CD4-positive, alpha-beta T cell treated with Interferon alpha-2 for 1 hour (primary cell): ENCODE measurements around the gene TRIM38.
"Not testable (repeated sequence)": the region's sequence is repeated elsewhere in the genome, so short reads cannot be mapped to it uniquely, and the experiment has no call there.

Source experiments
- DNase-seq, 2 donors: peaks; one replicate each; pipeline ENCODE4 v3.0.0-alpha.2; 2020 to 2022

TRIM38 gene

GRCh38 chr6:25942561-25943147 is 19.9 kb upstream of the TRIM38 start:
- peak in 1 of 2 donors; percentile 58 for DNase-seq

GRCh38 chr6:25943887-25944286 is 18.7 kb upstream of the TRIM38 start:
- no peak for DNase-seq

- DNase-seq, result no peak
Measured at GRCh38 chr6:25944688-25945574, 17.7 kb upstream of the TRIM38 start.

- DNase-seq, result not testable (repeated sequence)
Measured at GRCh38 chr6:25945738-25946137, 16.9 kb upstream of the TRIM38 start.

- no peak for DNase-seq
Measured at GRCh38 chr6:25946631-25947030, 16.0 kb upstream of the TRIM38 start.

- DNase-seq, result not testable (repeated sequence)
Measured at GRCh38 chr6:25947492-25947891, 15.1 kb upstream of the TRIM38 start.

- DNase-seq, result no peak
Measured at GRCh38 chr6:25949695-25950094, 12.9 kb upstream of the TRIM38 start.

- no peak for DNase-seq
Measured at GRCh38 chr6:25950297-25950696, 12.3 kb upstream of the TRIM38 start.

GRCh38 chr6:25951296-25952032 is 11.1 kb upstream of the TRIM38 start:
- DNase-seq, result no peak

GRCh38 chr6:25952535-25952934 is 10.1 kb upstream of the TRIM38 start:
- DNase-seq, result no peak

GRCh38 chr6:25953733-25954132 is 8.9 kb upstream of the TRIM38 start:
- DNase-seq, result no peak

GRCh38 chr6:25954756-25955155 is 7.8 kb upstream of the TRIM38 start:
- no peak for DNase-seq

- no peak for DNase-seq
Measured at GRCh38 chr6:25956226-25956625, 6.4 kb upstream of the TRIM38 start.

- DNase-seq, result no peak
Measured at GRCh38 chr6:25958700-25959162, 3.9 kb upstream of the TRIM38 start.

- DNase-seq, result no peak
Measured at GRCh38 chr6:25959890-25960536, 2.6 kb upstream of the TRIM38 start.

GRCh38 chr6:25960734-25961133 is 1.9 kb upstream of the TRIM38 start:
- no peak for DNase-seq

- no peak for DNase-seq
Measured at GRCh38 chr6:25961619-25962148, 918 bp upstream of the TRIM38 start.

GRCh38 chr6:25963426-25964123 is 973 bp downstream of the TRIM38 start:
- DNase-seq, result no peak

GRCh38 chr6:25965058-25965457 is 2.5 kb downstream of the TRIM38 start:
- no peak for DNase-seq

GRCh38 chr6:25966711-25967110 is 4.1 kb downstream of the TRIM38 start:
- no peak for DNase-seq

- DNase-seq, result no peak
Measured at GRCh38 chr6:25968769-25969168, 6.2 kb downstream of the TRIM38 start.

- DNase-seq, result no peak
Measured at GRCh38 chr6:25971187-25971821, 8.7 kb downstream of the TRIM38 start.
